WTC11 (cell line): ENCODE data around the gene EPHX1. TPM values are rescaled to one million over a fixed set of nuclear protein-coding genes. Genes with fewer than 3 reads are reported as not detected.

Source experiments
- ATAC-seq: fragments of 200-7000 bp; cut with Tn5 transposase; 2 replicates; pipeline ENCODE4 v1.10.0; 2021; ENCODE audit warnings: mild to moderate bottlenecking, moderate library complexity
- CTCF ChIA-PET: fragments of 300-600 bp; sonication (Branson Sonifier 250); formaldehyde crosslinking; loops from one replicate; lab custom pipeline; 2021; ENCODE audit warnings: antibody characterized with exemption; lab: Charles Lee
- POLR2A ChIA-PET: fragments of 350-600 bp; sonication (Branson Sonifier 250); formaldehyde crosslinking; loops from one replicate; lab custom pipeline; 2021; ENCODE audit warnings: antibody characterized with exemption; lab: Charles Lee
- DNase-seq: peaks from one replicate; pipeline ENCODE4 v3.0.0; 2021; ENCODE audit warnings: low spot score
- H3K27ac Mint-ChIP-seq: 2 replicates; pipeline ENCODE4 v1.8.0; 2021; ENCODE audit warnings: mixed read lengths
- H3K27me3 Mint-ChIP-seq: 2 replicates; pipeline ENCODE4 v1.8.0; 2021; ENCODE audit warnings: low read depth, mild to moderate bottlenecking, moderate library complexity, mixed read lengths
- H3K36me3 Mint-ChIP-seq: 2 replicates; pipeline ENCODE4 v1.8.0; 2021; ENCODE audit warnings: mixed read lengths
- H3K4me1 Mint-ChIP-seq: 2 replicates; pipeline ENCODE4 v1.8.0; 2022; ENCODE audit warnings: mixed read lengths
- H3K4me3 Mint-ChIP-seq: 2 replicates; pipeline ENCODE4 v1.8.0; 2021; ENCODE audit warnings: mild to moderate bottlenecking, moderate library complexity, mixed read lengths
- H3K9me3 Mint-ChIP-seq: 2 replicates; pipeline ENCODE4 v1.8.0; 2021; ENCODE audit warnings: mixed read lengths
- ATF6 ChIP-seq: sonication (generic); formaldehyde crosslinking; IDR thresholded peaks from 2 replicates; pipeline ENCODE4 v1.8.1; 2023; ENCODE audit warnings: mild to moderate bottlenecking, missing genetic modification reagents
- CDX4 ChIP-seq: fragments of 250-450 bp; sonication (Bioruptor Pico); IDR thresholded peaks from 2 replicates; pipeline ENCODE4 v1.9.0; 2021; ENCODE audit warnings: moderate library complexity, mild to moderate bottlenecking, inconsistent platforms, borderline replicate concordance
- CREB1 ChIP-seq: sonication (generic); formaldehyde crosslinking; IDR thresholded peaks from 2 replicates; pipeline ENCODE4 v1.8.0; 2023; ENCODE audit warnings: mild to moderate bottlenecking, missing genetic modification reagents
- ESRRA ChIP-seq: sonication (generic); formaldehyde crosslinking; IDR thresholded peaks from 2 replicates; pipeline ENCODE4 v1.8.1; 2022; ENCODE audit warnings: mild to moderate bottlenecking, missing genetic modification reagents, borderline replicate concordance
- ETV6 ChIP-seq: sonication (generic); formaldehyde crosslinking; IDR thresholded peaks from 2 replicates; pipeline ENCODE4 v1.8.1; 2022; ENCODE audit warnings: mild to moderate bottlenecking, missing genetic modification reagents
- FOXK1 ChIP-seq: sonication (generic); formaldehyde crosslinking; IDR thresholded peaks from 2 replicates; pipeline ENCODE4 v1.8.0; 2022; ENCODE audit warnings: mild to moderate bottlenecking, moderate library complexity, missing genetic modification reagents
- GTF2I ChIP-seq: fragments of 250-450 bp; sonication (Bioruptor Pico); conservative IDR thresholded peaks from 2 replicates; pipeline ENCODE4 v1.4.0; 2021; ENCODE audit warnings: mild to moderate bottlenecking
- JAZF1 ChIP-seq: fragments of 250-450 bp; sonication (Bioruptor Pico); IDR thresholded peaks from 2 replicates; pipeline ENCODE4 v1.9.0; 2021; ENCODE audit warnings: moderate library complexity, mild to moderate bottlenecking, inconsistent platforms
- MXD4 ChIP-seq: fragments of 250-450 bp; sonication (Bioruptor Pico); IDR thresholded peaks from 2 replicates; pipeline ENCODE4 v1.8.0; 2021; ENCODE audit warnings: mild to moderate bottlenecking, moderate library complexity, borderline replicate concordance
- SMAD4 ChIP-seq: sonication (generic); formaldehyde crosslinking; IDR thresholded peaks from 2 replicates; pipeline ENCODE4 v1.8.0; 2022; ENCODE audit warnings: mild to moderate bottlenecking, missing genetic modification reagents
- SOX15 ChIP-seq: fragments of 250-450 bp; sonication (Bioruptor Pico); IDR thresholded peaks from 2 replicates; pipeline ENCODE4 v1.9.0; 2021; ENCODE audit warnings: mild to moderate bottlenecking
- ZBTB43 ChIP-seq: sonication (generic); formaldehyde crosslinking; IDR thresholded peaks from 2 replicates; pipeline ENCODE4 v1.8.1; 2023; ENCODE audit warnings: mild to moderate bottlenecking, missing genetic modification reagents
- ZNF121 ChIP-seq: sonication (generic); formaldehyde crosslinking; IDR thresholded peaks from 2 replicates; pipeline ENCODE4 v1.8.0; 2023; ENCODE audit warnings: missing genetic modification reagents
- ZNF281 ChIP-seq: sonication (generic); formaldehyde crosslinking; IDR thresholded peaks from 2 replicates; pipeline ENCODE4 v1.8.0; 2023; ENCODE audit warnings: mild to moderate bottlenecking, missing genetic modification reagents
- ZNF317 ChIP-seq: sonication (generic); formaldehyde crosslinking; IDR thresholded peaks from 2 replicates; pipeline ENCODE4 v1.8.1; 2023; ENCODE audit warnings: low read depth, mild to moderate bottlenecking, moderate library complexity, missing genetic modification reagents, borderline replicate concordance
- ZNF416 ChIP-seq: fragments of 250-450 bp; sonication (Bioruptor Pico); IDR thresholded peaks from 2 replicates; pipeline ENCODE4 v1.9.0; 2021; ENCODE audit warnings: mild to moderate bottlenecking, inconsistent platforms
- ZNF671 ChIP-seq: fragments of 250-450 bp; sonication (Bioruptor Pico); IDR thresholded peaks from 2 replicates; pipeline ENCODE4 v1.8.0; 2021; ENCODE audit warnings: mild to moderate bottlenecking
- total RNA-seq: library from RNA; stranded (reverse); gene quantifications from 3 replicates; pipeline ENCODE4 v1.2.3, GENCODE V29; 2021
- TF ChIP-seq, protein P1 (sequence below): sonication (generic); formaldehyde crosslinking; IDR thresholded peaks from 2 replicates; pipeline ENCODE4 v1.8.0; 2022; ENCODE audit warnings: mild to moderate bottlenecking, missing genetic modification reagents
- TF ChIP-seq, protein P2 (sequence below): sonication (generic); formaldehyde crosslinking; IDR thresholded peaks from 2 replicates; pipeline ENCODE4 v1.8.0; 2022; ENCODE audit warnings: mild to moderate bottlenecking, missing genetic modification reagents

EPHX1 gene
- total RNA-seq, 1 experiment from 2014 or later = 60.9 TPM

- TF ChIP-seq ZBTB43 (CRISPR knock-in tag) (no peak), GTF2I (CRISPR knock-in tag) (no peak), CDX4 (no peak), SOX15 (no peak)
- TF ChIP-seq, all 79 proteins: peak for 0
Measured at GRCh38 chr1:225872075-225872430, 62.1 kb downstream of the EPHX1 start (continued).

DNA sequence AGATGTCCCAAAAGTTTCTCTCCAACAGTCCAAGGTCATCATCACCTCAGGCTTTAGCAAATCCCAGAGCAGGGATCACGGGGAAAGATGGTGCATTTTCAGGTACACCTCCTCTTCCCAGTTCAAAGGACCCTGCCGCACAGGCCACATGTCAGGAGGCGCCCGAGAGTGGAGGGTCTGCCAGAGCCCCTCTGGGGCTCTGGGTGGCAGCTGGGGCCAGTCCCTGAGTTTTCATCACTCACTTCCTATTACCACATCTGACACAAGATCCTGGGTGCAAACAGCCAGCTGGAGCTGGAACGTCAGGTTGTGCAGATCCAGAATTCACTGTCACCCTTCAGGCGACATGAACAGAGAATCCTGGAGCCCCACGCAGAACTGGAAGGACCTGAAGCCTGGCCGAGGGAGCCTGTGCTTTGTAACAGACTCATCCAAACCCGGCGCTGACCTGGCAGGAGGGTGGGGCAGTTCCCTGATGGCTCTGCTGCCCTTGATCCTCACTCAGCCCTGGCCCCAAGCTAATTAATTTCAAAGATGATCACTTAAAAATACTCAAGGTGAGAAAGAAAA is 63.4 kb downstream of the EPHX1 start:
- ATAC-seq (no peak), DNase-seq (no peak)
- no peaks in the 10 kb centered on the region for H3K9me3 Mint-ChIP-seq
- H3K36me3 Mint-ChIP-seq = peaks cover 58% of the 10 kb centered on the region
- H3K4me1 Mint-ChIP-seq = peaks cover 38% of the 10 kb centered on the region
- no peaks in the 10 kb centered on the region for H3K27me3 Mint-ChIP-seq
- CTCF ChIA-PET = interaction anchor here (0.7 to 2.4 kb wide), 4 partner anchors 11 to 399 kb away, joined by 3 to 5 read pairs (median 4); no protein-coding TSS in a partner anchor
- H3K4me3 Mint-ChIP-seq = no peak overlapping the region
- peak overlapping the region; percentile 38; the same call in 1 of the 2 replicates for H3K27ac Mint-ChIP-seq
- POLR2A ChIA-PET = no interaction called here
- no peak for TF ChIP-seq ETV6 (CRISPR knock-in tag)
- TF ChIP-seq ZNF121 (CRISPR knock-in tag) = no peak
- no peak for TF ChIP-seq ZNF671
- no peak for TF ChIP-seq CREB1 (CRISPR knock-in tag)
- TF ChIP-seq ZNF416 = no peak

DNA sequence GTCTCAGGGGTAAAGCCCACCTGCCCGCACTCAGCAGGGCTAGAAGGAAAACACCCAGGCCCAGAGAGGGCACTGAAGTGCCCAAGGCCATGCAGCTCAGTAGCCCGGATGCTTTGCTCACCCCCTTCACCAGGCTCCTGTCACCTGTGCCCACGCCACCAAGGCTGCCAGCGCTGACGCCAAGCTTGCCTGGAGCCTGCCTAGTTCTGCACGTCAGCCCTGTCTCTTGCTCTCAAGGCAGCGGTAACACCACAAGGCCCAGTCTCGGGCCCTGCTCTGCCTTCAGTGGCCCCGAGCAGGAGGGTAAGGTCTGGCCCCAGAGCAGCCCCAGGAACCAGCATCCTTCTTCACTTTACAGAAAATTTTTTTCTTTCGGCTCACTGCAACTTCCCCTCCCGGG is 64.5 kb downstream of the EPHX1 start:
- Mint-ChIP-seq H3K27ac (no peak overlapping the region), H3K9me3 (no peaks in the 10 kb centered on the region), H3K4me3 (no peak overlapping the region), H3K27me3 (no peaks in the 10 kb centered on the region), H3K4me1 (peaks cover 46% of the 10 kb centered on the region), H3K36me3 (peaks cover 53% of the 10 kb centered on the region)
- ChIA-PET POLR2A (no interaction called here), CTCF (interaction anchor here (1.0 to 2.4 kb wide), 2 partner anchors 10 to 36 kb away, joined by 4 to 5 read pairs; no protein-coding TSS in a partner anchor)
- TF ChIP-seq CREB1 (CRISPR knock-in tag) (no peak), FOXK1 (CRISPR knock-in tag) (no peak), SOX15 (no peak), MXD4 (no peak), ATF6 (CRISPR knock-in tag) (no peak), JAZF1 (CRISPR knock-in tag) (no peak), ZNF281 (CRISPR knock-in tag) (no peak), ESRRA (CRISPR knock-in tag) (no peak), ZNF317 (CRISPR knock-in tag) (no peak), SMAD4 (CRISPR knock-in tag) (no peak)
- TF ChIP-seq, protein P1, sequence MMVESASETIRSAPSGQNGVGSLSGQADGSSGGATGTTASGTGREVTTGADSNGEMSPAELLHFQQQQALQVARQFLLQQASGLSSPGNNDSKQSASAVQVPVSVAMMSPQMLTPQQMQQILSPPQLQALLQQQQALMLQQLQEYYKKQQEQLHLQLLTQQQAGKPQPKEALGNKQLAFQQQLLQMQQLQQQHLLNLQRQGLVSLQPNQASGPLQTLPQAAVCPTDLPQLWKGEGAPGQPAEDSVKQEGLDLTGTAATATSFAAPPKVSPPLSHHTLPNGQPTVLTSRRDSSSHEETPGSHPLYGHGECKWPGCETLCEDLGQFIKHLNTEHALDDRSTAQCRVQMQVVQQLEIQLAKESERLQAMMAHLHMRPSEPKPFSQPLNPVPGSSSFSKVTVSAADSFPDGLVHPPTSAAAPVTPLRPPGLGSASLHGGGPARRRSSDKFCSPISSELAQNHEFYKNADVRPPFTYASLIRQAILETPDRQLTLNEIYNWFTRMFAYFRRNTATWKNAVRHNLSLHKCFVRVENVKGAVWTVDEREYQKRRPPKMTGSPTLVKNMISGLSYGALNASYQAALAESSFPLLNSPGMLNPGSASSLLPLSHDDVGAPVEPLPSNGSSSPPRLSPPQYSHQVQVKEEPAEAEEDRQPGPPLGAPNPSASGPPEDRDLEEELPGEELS = no peak
- TF ChIP-seq, protein P2, sequence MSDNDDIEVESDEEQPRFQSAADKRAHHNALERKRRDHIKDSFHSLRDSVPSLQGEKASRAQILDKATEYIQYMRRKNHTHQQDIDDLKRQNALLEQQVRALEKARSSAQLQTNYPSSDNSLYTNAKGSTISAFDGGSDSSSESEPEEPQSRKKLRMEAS (CRISPR knock-in tag) = no peak
- DNase-seq = no peak
- ATAC-seq = no peak
